Ovary (tissue), 1 donor: ENCODE data around the gene P2RY14.

ENCODE experiments used
- EP300 ChIP-seq: sonication (generic); formaldehyde crosslinking; IDR thresholded peaks from one replicate; pipeline ENCODE4 v1.6.1; 2017; ENCODE audit warnings: antibody characterized with exemption
- POLR2A ChIP-seq: fragments of 450-650 bp; IDR thresholded peaks from one replicate; pipeline ENCODE4 v1.6.1; 2017; ENCODE audit warnings: antibody characterized with exemption, mild to moderate bottlenecking, moderate library complexity

GRCh38 chr3:151305060-151305774 is 26.9 kb upstream of the P2RY14 start:
- no peak for TF ChIP-seq EP300
- TF ChIP-seq POLR2A: no peak
